ENCODE data around the gene CORO1C. TPM values are rescaled to one million over a fixed set of nuclear protein-coding genes. Genes with fewer than 3 reads are reported as not detected.

Gene CORO1C
- total and polyA plus RNA-seq, 10 donors, result 12.0 to 119 (median 74.8) TPM

DNA sequence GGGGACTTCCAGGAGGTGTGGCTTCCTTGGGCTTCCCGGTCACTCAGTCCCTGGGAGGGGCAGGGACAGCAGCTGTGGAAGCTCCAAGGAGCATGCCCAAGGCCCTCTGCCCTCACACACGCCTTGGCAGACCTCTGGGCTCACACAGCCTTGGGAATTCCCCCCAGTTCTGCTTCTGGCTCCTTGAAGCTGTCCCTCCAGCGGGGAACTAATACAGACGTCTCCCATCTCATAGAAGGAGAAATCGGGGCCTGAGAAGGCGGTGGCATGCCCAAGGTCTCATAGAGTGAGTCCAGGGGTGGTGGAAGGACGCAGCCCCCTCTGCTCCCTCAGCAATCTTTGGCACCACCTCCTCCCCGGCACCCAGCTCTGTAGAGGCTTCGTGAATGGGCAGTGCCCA is 117.8 kb downstream of the CORO1C start:
- 49 to 73% (median 62%) methylated on average over 7 to 9 of the region's 9 CpGs for WGBS, 5 donors
- DNase-seq, result no peak
- Histone ChIP-seq H3K9me3 (peaks cover 0 to 9% (median 7%) of the 10 kb centered on the region in 8 donors), H3K4me3 (no peak overlapping the region), H3K4me1 (peaks cover 26 to 66% (median 47%) of the 10 kb centered on the region in 6 donors), H3K27me3 (replicated peaks in 1 of 7) (peaks cover 0 to 7% (median 0%) of the 10 kb centered on the region in 7 donors), H3K27ac (peak overlapping the region in 5 of 8 donors; percentile 27 to 44 (median 36)), H3K36me3 (no peaks in the 10 kb centered on the region)
- TF ChIP-seq POLR2A (IDR thresholded peaks at IDR 0.05) (no peak), POLR2AphosphoS5 (IDR thresholded peaks at IDR 0.05) (peak in 2 of 3 donors; percentile 49 to 52)
- TF ChIP-seq, protein P1, sequence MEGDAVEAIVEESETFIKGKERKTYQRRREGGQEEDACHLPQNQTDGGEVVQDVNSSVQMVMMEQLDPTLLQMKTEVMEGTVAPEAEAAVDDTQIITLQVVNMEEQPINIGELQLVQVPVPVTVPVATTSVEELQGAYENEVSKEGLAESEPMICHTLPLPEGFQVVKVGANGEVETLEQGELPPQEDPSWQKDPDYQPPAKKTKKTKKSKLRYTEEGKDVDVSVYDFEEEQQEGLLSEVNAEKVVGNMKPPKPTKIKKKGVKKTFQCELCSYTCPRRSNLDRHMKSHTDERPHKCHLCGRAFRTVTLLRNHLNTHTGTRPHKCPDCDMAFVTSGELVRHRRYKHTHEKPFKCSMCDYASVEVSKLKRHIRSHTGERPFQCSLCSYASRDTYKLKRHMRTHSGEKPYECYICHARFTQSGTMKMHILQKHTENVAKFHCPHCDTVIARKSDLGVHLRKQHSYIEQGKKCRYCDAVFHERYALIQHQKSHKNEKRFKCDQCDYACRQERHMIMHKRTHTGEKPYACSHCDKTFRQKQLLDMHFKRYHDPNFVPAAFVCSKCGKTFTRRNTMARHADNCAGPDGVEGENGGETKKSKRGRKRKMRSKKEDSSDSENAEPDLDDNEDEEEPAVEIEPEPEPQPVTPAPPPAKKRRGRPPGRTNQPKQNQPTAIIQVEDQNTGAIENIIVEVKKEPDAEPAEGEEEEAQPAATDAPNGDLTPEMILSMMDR (IDR thresholded peaks at IDR 0.05 in 8 of 11, conservative IDR thresholded peaks at IDR 0.05 in 3 of 11), result no peak
- intact Hi-C loops (cut with DNase I; ENCODE audit: low total_unique reads), result no loop called here

DNA sequence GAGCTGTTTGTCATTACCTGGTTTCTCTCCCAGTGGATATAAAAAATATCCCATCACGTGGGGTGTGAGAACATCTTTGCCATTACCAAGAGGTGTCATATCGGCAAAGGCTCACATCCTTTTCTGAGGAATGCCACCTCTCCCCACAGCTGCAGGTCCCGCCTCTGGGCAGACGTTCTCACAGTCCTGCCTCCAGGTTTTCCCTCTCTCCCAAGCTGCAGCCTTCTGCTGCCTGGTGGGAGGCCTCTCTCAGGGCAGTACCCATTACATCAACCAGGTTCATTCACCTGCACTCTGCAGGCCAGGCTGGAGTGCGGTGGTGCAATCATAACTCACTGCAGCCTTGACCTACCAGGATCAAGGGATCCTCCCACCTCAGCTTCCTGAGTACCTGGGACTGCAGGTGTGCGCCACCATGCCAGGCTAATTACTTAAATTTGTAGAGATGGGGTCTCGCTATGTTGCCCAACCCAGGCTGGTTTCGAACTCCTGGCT is 118.5 kb downstream of the CORO1C start:
- TF ChIP-seq POLR2A (IDR thresholded peaks at IDR 0.05), result no peak
- no peak for TF ChIP-seq POLR2AphosphoS5 (IDR thresholded peaks at IDR 0.05)
- TF ChIP-seq, protein P1 (IDR thresholded peaks at IDR 0.05 in 8 of 11, conservative IDR thresholded peaks at IDR 0.05 in 3 of 11), result no peak
- Histone ChIP-seq H3K36me3 (no peaks in the 10 kb centered on the region), H3K9me3 (peaks cover 0 to 9% (median 7%) of the 10 kb centered on the region in 8 donors), H3K27ac (peak overlapping the region in 5 of 8 donors; percentile 7 to 44 (median 36)), H3K27me3 (replicated peaks in 1 of 7) (peaks cover 0 to 9% (median 0%) of the 10 kb centered on the region in 7 donors), H3K4me1 (peaks cover 19 to 59% (median 40%) of the 10 kb centered on the region in 6 donors), H3K4me3 (no peak overlapping the region)
- 85 to 90% (median 87%) methylated on average over 8 of the region's 8 CpGs for WGBS, 5 donors
- no peak for DNase-seq
- intact Hi-C loops (cut with DNase I; ENCODE audit: low total_unique reads), result no loop called here

DNA sequence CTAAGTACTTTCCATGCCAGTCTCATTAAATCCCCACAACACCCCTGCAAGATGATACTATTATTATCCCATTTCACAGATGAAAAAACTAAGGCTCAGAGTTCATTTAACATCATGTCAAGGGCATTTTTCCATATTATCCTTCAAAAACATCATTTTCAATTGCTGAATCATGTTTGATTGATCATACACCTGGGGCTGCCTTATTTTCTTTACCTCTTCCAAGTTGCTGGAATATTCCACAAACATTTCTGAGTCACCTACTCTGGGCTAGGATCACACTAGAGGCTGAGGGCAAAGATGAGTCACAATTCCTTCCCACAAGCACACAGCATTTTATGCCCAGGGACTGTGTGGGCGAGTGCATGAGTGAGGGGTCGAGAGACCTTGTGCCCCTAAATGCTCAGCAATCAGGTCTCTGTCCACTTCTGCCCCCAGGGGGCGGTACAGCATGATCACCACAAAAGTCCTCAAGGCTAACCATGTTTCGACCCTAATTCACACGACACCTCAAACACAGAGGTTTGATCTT is 119.4 kb downstream of the CORO1C start:
- Histone ChIP-seq H3K27me3 (replicated peaks in 1 of 7) (peaks cover 0 to 13% (median 0%) of the 10 kb centered on the region in 7 donors), H3K36me3 (no peaks in the 10 kb centered on the region), H3K4me3 (no peak overlapping the region), H3K9me3 (peaks cover 0 to 9% (median 7%) of the 10 kb centered on the region in 8 donors), H3K27ac (no peak overlapping the region), H3K4me1 (peaks cover 10 to 50% (median 31%) of the 10 kb centered on the region in 6 donors)
- TF ChIP-seq POLR2AphosphoS5 (IDR thresholded peaks at IDR 0.05) (peak in 1 of 3 donors; percentile 32), POLR2A (IDR thresholded peaks at IDR 0.05) (no peak)
- TF ChIP-seq, protein P1 (IDR thresholded peaks at IDR 0.05 in 8 of 11, conservative IDR thresholded peaks at IDR 0.05 in 3 of 11), result peak in 10 of 11 experiments; percentile 18 to 71 (median 60)
- no peak for DNase-seq
- WGBS, 5 donors, result 49 to 65% (median 60%) methylated on average over 4 to 5 of the region's 5 CpGs
- intact Hi-C loops (cut with DNase I; ENCODE audit: low total_unique reads), result no loop called here

DNA sequence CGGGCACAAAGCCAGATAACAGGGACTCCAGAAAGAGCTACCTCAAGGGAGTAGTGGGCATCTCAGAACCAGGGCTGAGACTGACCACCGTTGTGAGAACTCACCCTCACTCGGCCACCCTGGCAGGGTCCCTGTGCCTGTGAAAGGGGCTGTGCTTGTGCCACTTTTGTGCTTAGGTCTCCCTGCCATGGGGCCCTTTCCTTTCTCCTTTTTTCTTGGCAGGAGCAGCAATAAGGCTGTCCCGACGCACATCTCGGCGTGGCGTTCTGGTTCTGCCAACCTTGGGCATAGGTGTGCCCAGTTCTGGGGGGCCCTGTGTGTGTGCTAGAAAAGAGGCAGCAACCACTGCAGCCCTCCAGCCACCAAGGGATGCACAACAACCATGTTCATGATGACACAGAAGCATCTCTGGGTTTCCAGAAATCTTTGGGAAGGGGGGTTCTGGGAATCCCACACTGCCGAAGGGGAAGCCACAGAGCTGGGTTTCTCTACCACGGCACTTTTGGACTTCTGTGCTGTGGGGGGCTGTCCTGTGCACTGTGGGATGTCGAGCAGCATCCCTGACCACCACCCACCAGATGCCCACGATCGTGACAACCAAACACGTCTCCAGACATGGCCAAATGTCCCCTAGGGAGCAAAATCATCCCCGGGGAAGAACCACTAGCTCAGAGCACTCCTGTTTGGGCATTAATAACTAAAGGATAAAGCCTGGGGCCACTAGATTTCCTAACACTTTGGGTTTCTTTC is 120.3 kb downstream of the CORO1C start:
- no peak overlapping the region for H3K4me3 ChIP-seq
- no peak for DNase-seq
- H3K27ac ChIP-seq, result peak overlapping the region in 1 of 8 donors; percentile 1
- peaks cover 0 to 13% (median 0%) of the 10 kb centered on the region in 7 donors for H3K27me3 ChIP-seq (replicated peaks in 1 of 7)
- H3K4me1 ChIP-seq, result peaks cover 3 to 41% (median 22%) of the 10 kb centered on the region in 6 donors
- 80 to 91% (median 89%) methylated on average over 14 to 15 of the region's 15 CpGs for WGBS, 5 donors
- H3K36me3 ChIP-seq, result no peaks in the 10 kb centered on the region
- peaks cover 0 to 7% (median 5%) of the 10 kb centered on the region in 8 donors for H3K9me3 ChIP-seq
- intact Hi-C loops (cut with DNase I; ENCODE audit: low total_unique reads), result no loop called here
- TF ChIP-seq POLR2AphosphoS5 (IDR thresholded peaks at IDR 0.05), result no peak
- no peak for TF ChIP-seq POLR2A (IDR thresholded peaks at IDR 0.05)
- TF ChIP-seq, protein P1 (IDR thresholded peaks at IDR 0.05 in 8 of 11, conservative IDR thresholded peaks at IDR 0.05 in 3 of 11), result no peak

All from spleen (tissue), 11 donors.